GM18517 (cell line): Measurements from ENCODE around the gene FAM174C.
"Not testable (repeated sequence)": the region's sequence is repeated elsewhere in the genome, so short reads cannot be mapped to it uniquely, and the experiment has no call there.

Experiments
- ATAC-seq: cut with Tn5 transposase; IDR thresholded peaks from one replicate; pipeline ENCODE4 v1.9.1; 2021; ENCODE audit warnings: mild to moderate bottlenecking, moderate library complexity; ENCODE audit not compliant: unreplicated experiment

FAM174C gene

DNA sequence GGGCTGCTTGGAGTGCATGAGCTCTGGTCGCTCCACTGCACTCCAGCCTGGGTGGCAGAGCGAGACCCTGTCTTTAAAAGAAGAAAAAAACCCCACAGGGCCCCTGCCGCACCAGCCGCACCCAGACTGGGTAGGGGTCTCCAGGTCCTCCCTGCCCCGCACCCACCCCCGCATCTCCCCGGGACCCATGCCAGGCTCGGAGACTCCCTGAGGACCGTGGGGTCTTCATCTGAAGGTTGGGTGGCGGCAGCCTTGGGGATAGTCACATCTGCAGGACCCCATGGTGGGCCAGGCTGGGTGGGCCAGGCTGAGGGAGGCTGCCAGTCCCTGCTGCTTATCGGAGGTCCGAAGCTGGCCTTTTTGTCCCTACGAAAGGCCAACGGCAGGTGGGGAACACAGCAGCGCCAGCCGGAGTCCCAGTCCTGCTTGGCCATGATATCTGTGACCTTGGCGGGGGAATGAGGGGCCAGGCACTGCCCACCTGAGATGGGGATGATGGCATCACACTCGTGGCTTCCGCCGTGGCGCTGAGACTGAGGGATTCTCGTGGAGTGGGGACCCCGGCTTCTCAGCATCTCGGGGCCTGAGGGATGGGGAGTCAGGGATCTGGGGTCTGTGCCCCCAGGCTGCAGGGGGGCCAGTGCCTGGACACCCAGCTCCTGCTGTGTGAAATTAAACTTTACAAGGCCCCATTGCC, 21.4 kb downstream of the FAM174C start:
- no peak for ATAC-seq

DNA sequence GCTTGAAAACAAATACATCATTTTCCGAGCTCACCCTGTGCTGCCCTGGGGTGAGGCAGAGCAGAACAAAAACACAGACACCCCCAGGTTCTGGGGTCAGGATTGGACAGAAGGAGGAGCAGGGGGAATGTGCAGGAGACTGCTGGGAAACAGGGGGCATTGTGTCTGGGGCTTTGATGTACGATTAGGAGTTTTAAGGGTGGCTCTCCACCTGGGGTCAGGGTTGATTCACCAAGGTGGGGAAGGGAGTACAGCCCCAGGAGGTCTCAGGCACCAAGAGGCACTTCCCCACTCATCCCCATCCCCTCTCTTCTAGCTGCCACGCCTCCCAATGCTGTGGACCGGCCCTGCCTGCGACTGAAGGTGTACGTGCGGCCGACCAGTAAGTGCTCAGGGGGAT, 22.9 kb downstream of the FAM174C start:
- ATAC-seq: no peak

DNA sequence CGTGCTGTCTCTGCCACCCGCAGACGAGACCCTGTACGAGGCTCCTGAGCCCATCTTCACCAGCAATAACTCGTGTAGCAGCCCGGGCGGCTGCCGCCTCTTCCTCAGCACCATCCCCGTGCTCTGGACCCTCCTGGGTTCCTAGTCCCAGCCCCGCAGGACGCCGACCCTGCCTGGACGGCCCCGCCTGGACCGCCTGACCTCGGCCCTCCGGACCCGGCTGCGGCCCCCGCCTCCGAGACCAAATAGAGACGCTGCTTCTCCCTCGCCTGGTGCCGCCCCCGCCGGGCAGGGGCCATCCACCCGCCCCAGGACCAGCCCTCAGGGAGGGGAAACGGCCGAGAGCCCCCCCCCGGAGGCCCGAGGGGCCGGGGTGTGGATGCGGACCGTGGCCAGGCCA, 24.5 kb downstream of the FAM174C start:
- no peak for ATAC-seq

DNA sequence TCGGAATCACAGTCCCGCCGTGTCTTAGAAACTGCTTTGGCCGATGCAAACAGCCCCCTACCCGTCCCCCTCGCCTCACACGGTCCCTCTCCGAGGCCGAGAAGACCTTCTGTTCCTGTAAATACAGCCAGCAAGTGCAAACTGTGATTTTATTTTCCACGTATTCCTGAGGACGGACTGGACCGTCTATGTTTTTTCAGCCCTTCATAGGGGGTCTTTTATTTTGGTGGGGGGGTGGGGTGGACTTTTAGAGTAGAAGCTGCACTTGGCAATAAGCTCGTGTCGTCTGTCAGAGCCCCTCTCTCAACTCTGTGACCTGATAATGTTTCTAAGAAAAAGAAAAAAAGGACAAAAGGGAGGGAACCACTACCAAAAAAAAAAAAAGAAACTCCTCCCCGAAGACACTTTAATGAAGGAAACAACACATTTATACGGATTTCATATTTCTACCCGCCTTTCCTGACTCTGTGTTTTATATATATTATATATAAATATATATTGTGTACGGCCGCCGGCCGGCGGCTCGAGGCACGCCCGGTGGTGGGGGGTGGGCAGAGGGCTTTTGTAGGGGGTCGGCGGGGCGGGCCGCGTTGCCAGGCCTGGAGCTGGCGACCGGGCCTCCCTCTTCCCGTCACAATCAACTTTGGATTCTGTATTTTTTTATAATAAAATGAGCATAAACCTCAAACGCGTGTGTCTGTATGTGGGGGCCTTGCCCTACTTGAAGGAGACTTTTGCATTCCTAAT, 25.6 kb downstream of the FAM174C start:
- ATAC-seq: no peak

DNA sequence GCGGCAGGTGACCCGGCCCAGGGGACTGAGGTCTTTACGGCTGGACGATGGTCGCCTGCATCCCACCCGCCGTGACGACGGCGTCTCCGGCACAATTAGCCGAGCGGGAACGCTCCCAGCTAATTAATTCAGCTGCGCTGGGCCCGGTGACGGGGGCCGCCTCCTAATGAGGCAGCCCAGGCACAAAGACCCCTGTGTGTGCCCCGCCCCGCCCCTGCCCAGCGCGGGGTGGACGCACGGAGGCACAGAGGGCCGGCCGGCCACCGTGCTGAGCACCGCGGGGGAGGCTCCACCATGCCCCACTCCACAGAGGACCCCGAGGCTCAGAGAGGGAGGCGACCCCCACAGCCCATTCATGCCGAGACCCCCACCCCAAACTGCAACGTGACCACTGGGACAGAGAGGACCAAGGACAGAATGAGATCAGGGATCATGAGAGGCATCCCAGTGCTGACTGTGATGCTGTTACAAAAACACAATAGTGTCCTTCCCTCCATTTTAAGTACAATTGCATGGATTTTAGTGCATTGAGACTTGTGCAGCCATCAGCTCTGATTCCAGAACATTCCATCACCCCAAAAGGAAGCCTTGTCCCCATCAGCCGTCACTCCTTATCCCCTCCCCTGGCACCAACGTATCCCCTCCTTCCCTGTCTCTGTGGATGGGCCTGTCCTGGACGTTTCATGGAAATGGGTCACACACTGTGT, 27.4 kb downstream of the FAM174C start:
- ATAC-seq: no peak

DNA sequence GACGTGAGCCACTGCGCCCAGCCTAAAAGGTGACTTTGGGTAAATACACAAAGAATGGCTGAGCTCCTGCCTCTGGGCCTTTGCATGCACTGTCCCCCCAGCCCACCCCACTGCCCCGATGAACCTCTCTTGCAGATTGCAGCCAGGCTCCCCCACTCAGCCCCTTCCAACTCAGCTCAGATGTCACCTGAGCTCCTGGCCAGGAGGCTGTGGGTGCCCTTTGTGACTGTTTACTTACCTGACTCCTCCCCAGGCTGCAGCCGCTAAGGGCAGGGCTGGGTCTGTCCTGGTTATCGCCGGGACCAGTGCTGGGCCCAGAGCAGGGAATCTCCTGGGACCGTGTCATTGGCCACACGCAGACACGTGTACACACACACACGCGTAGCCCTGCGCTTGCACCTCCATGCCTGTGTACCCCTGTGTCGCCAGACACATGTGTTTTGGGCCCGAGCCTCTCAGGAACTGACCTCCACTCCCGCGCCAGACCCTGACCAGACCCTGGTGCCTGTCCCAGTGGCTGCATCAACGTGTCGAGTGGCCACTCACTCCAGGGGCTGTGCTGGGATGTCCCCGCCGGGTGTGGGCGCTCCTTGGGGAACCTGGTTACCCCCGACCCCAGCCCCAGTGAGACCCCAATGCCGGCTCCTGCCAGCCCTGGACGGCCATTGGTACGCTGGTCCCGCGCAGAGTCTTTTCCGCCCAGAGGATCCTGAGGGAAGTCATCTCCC, 29.0 kb downstream of the FAM174C start:
- ATAC-seq: no peak

DNA sequence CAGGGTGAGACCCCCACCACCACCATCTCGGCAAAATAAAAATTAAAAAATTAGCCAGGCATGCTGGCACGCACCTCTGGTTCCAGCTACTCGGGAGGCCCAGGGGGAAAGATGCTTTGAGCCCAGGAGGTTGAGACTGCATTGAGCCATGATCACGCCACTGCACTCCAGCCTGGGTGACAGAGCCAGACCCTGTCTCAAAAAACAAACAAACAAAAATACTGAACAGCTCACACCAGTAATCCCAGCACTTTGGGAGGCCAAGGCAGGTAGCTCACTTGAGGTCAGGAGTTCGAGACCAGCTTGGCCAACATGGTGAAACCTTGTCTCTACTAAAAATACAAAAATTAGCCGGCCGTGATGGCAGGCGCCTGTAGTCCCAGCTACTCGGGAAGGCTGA, 30.0 kb downstream of the FAM174C start:
- ATAC-seq: not testable (repeated sequence)

DNA sequence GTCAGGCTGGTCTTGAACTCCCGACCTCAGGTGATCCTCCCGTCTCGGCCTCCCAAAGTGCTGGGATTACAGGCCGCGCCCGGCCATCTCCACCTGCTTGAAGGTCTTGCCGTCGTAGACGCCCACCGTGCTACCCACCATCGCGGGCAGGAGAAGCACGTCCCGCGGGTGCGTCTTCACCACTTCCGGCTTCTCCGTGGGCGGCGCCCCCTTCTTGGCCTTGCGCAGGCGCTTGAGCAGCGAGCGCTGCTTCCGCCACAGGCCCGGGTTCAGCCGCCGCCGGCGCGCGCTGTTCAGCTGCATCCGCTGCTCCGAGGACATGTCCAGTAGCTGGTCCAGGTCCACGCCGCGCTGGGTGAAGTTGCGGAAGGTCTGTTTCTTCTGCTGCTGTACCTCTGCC, 32.0 kb downstream of the FAM174C start:
- ATAC-seq: no peak

DNA sequence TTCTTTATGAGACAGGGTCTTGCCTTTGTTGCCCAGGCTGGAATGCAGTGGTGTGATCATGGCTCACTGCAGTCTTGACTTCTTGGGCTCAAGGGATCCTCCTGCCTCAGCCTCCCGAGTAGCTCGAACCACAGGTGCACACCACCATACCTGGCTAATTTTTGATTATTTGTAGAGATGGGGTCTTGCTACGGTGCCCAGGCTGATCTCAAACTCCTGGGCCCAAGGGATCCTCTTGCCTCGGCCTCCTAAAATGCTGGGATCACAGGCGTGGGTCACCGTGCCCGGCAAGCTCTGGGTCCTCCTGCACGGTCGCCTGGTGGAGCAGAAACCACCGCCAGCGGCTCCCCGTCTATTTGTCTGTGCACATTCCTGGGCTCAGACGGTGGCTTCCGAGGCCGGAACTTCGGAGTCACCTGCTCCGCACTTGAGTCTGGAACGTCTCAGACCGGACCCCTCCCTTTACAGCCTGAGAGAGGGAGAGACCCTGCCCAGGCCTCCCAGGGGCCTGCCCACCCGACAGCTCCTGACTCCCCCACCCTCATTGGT, 32.5 kb downstream of the FAM174C start:
- no peak for ATAC-seq

DNA sequence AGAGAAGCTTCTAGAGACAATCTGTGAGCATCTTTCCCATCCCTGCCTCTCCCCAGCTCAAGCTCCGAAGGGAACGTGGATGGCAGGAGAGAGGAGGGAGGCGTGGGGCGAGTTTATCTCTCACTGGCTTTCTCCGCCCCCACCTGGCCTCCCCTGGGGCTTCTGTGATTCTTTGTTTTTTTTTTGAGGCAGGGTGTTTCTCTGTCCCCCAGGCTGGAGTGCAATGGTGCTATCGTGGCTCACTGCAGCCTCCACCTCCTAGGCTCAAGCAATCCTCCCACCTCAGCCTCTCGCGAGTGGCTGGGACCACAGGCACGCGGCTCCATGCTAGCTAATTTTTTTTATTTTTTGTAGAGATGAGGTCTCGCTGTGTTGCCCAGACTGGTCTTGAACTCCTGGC, 33.4 kb downstream of the FAM174C start:
- no peak for ATAC-seq

DNA sequence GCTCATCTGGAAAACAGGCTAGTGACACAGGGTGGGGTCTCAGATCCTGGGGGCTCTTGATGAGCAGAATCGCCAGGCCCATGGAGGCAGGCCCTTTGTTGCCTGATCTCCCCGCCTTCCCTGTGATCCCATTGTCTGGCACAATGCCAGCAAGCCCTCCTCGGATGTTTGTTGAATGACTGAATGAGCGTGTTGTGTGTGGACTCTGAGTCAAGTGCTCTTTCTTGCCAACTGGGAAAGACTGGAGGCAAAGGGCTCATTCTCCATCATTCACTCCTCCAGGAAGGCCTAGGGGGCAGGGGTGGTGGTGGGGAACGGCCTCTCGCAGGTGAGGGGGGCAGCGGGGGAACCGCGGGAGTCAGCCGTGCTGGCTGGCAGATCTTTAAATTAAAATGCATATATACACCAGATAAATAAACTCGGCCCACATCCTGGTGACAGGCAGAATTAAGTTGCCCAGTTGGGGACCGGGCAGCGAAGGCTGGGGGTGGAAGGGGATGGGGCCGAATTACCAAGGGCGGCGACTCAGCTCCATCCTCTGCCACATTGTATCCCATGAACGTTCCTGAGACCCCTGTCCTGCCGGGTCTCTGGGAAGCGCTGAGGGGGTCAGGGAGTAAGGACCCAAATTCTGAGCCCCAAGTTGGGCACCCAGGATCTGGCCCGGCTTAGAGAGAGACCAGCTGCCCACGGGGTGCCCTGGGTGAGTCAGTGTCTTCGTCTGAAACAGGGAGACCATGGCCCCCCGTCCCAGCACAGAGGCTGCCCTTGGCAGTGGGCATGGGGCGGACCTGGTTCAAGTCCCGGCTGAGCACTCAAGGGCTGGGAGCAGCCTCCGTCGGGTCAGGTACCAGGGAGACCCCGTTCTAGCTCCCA, 34.9 kb downstream of the FAM174C start:
- ATAC-seq: no peak

DNA sequence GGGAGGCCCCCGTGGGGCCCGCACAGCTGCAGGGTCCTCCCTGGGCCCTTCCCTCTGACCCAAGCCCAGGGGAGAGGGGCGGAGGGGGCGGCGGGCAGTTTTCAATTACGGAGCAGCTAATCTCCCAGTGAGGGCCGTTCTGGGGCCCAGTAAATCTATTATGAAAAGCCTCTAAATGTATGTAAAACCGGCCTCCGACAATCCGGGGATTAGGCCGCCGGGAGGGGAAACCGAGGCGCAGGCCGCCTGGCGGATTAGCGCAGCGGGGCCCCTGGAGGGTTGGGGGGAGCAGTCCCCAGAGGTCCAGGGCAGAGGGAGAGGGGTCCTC, 35.5 kb downstream of the FAM174C start:
- no peak for ATAC-seq

DNA sequence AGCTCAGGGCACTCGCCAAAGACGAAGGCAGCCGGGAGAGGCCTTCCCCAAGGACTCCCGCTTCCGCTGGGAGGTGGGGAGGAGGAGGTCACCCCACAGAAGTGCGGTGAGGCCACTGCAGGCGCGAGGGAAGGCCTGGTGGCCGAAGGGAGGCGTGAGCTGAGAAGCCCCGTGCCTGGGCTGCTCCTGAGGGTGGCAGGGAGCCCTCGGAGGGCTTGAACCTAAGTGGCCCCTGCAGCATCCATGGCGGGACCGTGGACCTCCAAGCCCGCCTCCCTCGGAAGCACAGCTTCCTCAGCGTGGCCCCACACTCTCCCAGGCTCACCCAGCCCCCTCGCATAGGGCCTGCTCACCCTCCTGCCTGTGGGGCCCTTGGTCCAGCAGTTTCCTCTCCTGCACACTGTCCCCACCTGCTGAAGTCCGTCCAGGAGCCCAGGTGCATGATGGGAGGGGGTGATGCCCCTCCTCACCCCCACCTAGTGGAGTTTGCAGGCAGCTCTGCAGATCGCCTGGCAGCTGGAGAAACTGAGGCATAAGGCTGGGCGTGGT, 36.3 kb downstream of the FAM174C start:
- ATAC-seq: no peak

DNA sequence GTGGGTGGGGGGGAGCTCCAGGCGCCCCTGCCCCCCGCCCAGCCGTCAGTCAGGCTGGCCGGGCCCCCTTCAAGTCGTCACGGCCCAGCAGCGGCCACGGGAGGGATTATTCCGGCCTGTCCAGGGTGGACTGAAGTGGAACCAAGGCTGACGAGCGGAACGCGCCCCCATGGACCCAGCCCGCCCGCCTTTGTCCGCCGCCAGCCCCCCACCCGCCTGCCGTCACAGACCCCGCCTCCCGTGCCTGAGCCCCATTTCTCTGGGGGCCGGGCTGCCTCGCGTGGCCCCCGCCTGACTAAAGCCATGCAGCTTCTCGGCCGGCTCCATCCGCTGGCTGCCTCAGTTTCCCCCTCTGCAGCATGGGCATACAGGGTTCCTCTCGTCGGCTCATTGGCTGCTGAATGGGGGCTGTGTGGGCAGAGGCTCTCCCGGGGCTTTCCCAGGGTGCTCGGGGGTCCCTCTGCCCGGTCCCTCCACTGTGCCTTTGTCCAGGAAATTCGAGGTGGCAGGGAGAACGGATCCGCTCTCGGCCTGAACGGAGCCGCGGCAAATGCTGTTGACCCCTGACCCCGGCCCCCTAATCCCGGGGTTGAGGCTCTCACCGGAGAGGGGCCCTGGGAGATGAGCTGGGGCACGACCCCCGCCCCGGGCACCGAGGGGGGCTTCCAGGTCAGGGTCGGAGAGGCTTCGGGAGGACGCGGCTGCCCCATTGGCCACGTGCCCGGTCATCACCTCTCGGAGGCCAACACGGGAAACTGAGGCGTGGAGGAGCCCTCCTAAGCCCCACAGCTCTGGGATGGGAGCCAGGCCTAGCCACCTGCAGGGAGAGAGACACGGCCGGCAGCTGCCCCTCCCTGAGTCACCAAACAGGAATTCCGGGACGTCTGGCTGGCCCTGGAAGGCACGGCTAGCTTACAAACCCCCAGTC, 37.7 kb downstream of the FAM174C start:
- ATAC-seq: no peak

DNA sequence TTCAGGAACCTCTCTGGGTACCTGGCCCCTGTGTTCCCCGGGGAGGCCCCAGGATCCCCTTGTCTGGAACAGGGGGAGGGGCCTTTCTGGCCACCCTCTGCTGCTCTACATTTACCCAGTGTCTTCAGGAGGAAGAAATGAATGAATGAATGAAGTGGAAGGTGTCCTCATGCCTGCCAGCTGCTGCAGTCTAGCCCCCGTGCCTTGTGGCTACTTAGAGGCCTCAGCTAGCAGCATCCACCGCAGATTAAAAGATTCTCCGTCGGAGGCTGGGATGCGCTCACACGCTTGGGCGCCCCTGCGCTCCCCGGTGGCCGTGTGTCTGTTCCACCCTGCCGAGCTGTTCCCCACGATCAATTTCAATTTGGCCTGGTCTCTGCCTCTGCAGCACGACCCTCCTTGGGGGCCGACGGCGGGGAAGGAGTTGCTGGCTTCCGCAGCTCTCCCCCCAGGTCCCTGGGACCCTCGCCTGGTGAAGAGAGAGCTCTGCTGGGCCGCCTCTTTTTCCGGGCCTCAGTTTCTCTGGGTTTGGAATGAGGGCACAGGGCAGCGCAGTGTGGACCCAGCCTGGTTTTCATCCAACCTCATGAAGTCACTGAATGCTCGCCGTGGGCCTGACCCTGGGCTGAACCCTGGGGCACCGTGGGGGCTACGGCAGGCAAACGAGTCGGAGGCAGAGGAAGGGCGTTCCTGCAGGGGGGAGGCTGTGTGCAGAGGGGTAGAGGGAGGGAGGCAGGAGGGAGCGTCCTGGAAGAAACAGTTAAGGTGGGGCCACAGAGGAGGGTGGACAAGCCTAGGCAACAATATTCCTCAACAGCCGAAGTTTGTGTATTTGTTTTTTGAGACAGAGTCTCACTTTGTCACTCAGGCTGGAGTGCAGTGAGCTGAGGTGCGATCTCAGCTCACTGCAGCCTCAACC, 38.6 kb downstream of the FAM174C start:
- no peak for ATAC-seq

DNA sequence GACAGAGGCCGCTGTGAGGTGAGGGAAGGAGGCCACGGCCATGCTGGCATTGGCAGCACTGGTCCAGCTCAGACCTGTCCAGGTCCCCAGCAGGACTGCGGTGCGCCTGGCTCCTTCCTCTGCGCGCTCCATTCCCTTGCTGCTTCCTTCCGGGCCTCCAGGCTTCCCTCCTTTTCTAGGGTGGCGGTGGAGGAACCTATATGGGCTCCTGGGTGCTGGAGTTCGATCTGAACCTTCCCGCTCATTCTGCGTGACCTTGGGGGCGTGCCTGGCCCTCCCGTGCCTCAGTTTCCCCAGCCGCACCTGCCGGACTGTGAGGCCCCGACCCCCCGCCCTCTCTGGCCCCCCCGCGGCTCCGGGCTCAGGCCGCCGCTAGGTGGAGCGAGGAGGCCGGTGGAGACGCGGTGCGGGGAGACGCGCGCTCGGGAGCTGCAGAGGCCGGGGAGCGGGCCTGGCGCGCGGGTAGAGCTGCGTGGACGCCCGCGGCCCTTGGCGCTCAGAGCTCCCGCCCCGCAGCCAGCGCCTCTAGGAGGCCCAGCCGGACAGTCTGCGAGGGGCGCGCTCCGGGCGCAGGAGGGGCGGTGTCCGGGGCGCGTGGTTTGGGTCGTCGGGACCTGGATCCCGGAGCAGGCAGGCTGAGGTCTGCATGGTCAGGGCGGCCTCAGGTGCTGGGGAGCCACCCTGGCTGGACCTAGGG, 40.3 kb downstream of the FAM174C start:
- ATAC-seq: no peak

DNA sequence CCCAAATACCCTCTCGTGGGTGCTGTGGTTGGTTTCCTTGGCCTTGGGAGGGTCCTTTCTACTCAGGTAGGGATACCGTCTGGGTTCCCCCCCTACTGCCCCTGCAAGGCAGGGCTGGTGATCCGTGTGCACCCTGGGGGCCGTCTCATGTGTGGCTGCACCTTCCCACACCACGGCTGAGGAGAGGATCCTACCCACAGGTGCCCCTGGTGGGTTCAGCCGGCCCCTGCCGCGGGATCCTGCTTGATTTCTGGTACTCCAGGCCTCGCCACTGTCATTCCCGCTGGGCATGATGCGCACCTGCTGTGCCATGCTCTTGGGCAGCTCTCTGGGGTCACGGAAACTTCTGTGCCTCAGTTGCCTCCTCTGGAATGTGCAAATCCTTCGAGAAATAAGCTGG, 41.1 kb downstream of the FAM174C start:
- no peak for ATAC-seq
